WI38 (cell line): ENCODE data around the gene GPR31.

Experiments
- H3K4me3 ChIP-seq: 2 replicates; pipeline ENCODE4 v1.5.1; 2011; ENCODE audit warnings: low read depth, mild to moderate bottlenecking, control low read depth, low read length
- TF ChIP-seq, protein P1 (sequence below): IDR thresholded peaks from 2 replicates; pipeline ENCODE4 v1.5.1; 2012; ENCODE audit warnings: low read depth, mild to moderate bottlenecking, control low read depth, low read length

The GPR31 gene

DNA sequence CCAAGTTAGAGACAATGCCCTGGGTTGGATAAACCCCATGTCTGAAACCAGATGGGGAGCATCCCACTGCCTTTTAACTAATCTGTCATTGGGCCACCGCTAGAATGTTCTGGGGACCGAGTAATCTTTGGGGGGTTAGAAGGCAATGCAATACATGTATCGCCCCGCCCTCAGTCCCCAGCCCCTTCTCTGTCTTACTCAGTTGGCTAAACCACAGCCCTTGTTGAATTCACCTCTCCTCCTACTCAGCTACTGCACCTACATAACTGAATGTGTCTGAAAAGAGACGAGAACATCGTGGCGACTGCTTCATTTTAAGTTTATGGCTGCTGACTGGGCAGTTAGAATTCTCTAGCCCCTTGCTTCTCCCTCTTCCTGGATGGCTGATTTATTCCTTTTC is 50.0 kb downstream of the GPR31 start:
- H3K4me3 ChIP-seq, result no peak overlapping the region
- TF ChIP-seq, protein P1, sequence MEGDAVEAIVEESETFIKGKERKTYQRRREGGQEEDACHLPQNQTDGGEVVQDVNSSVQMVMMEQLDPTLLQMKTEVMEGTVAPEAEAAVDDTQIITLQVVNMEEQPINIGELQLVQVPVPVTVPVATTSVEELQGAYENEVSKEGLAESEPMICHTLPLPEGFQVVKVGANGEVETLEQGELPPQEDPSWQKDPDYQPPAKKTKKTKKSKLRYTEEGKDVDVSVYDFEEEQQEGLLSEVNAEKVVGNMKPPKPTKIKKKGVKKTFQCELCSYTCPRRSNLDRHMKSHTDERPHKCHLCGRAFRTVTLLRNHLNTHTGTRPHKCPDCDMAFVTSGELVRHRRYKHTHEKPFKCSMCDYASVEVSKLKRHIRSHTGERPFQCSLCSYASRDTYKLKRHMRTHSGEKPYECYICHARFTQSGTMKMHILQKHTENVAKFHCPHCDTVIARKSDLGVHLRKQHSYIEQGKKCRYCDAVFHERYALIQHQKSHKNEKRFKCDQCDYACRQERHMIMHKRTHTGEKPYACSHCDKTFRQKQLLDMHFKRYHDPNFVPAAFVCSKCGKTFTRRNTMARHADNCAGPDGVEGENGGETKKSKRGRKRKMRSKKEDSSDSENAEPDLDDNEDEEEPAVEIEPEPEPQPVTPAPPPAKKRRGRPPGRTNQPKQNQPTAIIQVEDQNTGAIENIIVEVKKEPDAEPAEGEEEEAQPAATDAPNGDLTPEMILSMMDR, result no peak

DNA sequence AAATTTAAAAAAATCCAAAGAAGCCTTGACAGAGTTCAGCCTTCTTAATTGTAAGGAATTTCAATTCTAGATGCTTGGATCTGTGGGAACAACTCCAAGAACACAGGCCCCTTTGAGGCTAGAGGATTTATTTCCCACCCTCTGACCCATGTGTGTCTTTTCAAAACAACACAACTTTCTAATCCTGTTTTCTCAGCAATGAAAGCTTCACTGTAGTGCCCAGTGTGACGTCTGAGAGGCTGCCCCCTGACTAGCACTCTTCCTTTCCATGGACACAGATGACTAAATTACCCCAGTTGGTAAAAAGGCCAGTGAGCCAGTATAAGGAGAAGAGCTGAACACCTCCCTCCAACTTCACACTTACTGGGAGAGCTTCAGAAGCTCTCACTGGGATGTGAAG is 51.4 kb downstream of the GPR31 start:
- no peak overlapping the region for H3K4me3 ChIP-seq
- TF ChIP-seq, protein P1, result no peak
